Measurements from ENCODE around the gene CADM2. TPM values are rescaled to one million over a fixed set of nuclear protein-coding genes. Genes with fewer than 3 reads are reported as not detected.
A peak's percentile ranks its signal among the peaks of the same experiment; 100 is the strongest.
"Not testable (repeated sequence)": the region's sequence is repeated elsewhere in the genome, so short reads cannot be mapped to it uniquely, and the experiment has no call there.

CADM2 gene
- total RNA-seq, 3 donors from 2014 or later: not detected

DNA sequence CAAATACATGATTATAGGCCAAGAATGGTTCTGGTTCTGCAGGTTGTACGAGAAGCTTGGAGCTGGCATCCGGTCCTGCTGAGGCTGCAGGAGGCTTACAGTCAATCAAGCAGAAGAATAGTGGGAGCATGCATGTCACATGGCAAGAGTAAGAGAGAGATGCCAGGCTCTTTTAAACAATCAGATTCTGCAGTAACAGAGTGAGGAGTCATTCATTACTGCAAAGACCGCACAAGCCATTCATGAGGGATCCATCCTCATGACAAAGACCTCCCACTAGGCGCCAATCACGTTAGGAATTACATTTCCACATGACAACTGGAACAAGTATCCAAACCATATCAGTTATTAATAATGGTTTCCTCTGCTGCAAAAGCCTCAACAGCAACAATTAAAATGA lies 536.8 kb downstream of the CADM2 start:
- no peak for DNase-seq
- peaks cover 9% of the 10 kb centered on the region for H3K9me3 Mint-ChIP-seq

DNA sequence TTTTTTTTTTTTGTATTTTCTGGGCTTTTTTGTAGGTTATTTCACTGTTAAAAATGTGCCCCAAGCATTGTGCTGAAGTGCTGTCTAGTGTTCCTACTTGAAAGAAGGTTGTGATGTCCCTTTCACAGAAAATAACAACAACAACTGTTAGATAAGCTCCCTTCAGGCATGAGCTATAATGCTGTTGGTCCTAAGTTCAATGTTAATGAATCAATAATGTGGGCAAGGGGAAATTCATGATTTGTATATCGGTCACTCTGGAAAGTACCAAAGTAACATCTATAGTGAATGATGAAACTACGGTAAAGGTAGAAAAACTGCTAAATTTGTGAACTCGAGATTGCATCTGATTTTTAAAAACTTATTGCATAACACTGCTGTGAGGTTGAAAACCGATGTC lies 539.4 kb downstream of the CADM2 start:
- no peak overlapping the region for H3K4me3 Mint-ChIP-seq
- no peaks in the 10 kb centered on the region for H3K36me3 Mint-ChIP-seq (ENCODE audit: insufficient read depth)
- peaks cover 9% of the 10 kb centered on the region for H3K9me3 Mint-ChIP-seq
- H3K27me3 Mint-ChIP-seq (ENCODE audit: low read depth): no peaks in the 10 kb centered on the region
- ATAC-seq (no peak), DNase-seq (no peak)
- no peaks in the 10 kb centered on the region for H3K4me1 Mint-ChIP-seq (ENCODE audit: low read depth)

More for the DNA sequence above, 536.8 kb downstream of the CADM2 start:
- no peak for ATAC-seq
- no peaks in the 10 kb centered on the region for H3K27me3 Mint-ChIP-seq (ENCODE audit: low read depth)
- no peaks in the 10 kb centered on the region for H3K4me1 Mint-ChIP-seq (ENCODE audit: low read depth)
- no peak overlapping the region for H3K4me3 Mint-ChIP-seq
- H3K36me3 Mint-ChIP-seq (ENCODE audit: insufficient read depth): no peaks in the 10 kb centered on the region

DNA sequence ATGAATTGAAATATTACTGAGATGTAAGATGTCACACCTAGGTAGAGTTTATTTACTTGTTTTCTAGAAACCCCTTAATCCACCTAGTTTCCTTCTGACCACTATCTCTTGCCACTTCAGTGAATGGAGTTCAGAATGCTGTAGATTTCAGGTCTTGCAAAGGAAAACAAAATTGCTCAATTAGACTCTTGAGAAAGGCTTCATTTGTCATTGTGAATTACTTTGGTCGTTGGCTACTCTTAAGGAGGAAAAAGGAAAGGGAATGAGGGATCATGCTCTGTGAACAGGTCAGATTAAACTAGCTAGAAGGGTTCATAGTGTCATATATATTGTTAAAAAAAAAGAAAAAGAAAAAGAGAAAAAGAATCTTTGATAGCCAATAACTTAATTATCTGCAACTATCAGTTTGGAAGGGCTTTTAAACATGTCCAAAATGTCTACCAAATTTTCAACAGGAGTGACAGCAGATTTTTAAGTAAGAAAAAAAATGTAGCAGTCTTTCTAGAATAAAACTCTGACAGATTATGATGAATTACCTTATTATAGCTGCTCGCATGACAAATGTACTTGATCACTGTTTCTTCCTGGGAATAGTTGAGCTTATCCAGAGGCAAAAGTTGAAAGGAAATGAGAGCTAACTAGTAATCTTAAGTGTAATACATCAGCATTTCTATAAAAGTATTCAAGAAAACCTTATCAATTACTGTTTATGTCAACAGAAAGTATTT lies 543.5 kb downstream of the CADM2 start:
- no peak for ATAC-seq
- Mint-ChIP-seq H3K4me1 (ENCODE audit: low read depth) (no peaks in the 10 kb centered on the region), H3K36me3 (ENCODE audit: insufficient read depth) (no peaks in the 10 kb centered on the region), H3K4me3 (no peak overlapping the region), H3K27me3 (ENCODE audit: low read depth) (no peaks in the 10 kb centered on the region), H3K9me3 (peaks cover 4% of the 10 kb centered on the region)
- DNase-seq: no peak

DNA sequence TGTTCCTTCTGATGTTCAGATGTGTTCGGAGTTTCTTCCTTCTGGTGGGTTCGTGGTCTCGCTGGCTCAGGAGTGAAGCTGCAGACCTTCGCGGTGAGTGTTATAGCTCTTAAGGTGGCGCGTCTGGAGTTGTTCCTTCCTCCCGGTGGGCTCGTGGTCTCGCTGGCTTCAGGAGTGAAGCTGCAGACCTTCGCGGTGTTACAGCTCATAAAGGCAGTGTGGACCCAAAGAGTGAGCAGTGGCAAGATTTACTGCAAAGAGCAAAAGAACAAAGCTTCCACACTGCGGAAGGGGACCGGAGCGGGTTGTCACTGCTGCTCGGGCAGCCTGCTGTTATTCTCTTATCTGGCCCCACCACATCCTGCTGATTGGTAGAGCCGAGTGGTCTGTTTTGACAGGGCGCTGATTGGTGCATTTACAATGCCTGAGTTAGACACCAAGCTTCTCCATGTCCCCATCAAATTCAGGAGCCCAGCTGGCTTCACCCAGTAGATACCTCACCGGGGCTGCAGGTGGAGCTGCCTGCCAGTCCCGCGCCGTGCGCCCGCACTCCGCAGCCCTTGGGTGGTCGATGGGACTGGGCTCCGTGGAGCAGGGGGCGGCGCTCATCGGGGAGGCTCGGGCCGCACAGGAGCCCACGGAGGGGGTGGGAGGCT lies 545.5 kb downstream of the CADM2 start:
- H3K9me3 Mint-ChIP-seq; DNase-seq; ATAC-seq; H3K27me3 Mint-ChIP-seq (ENCODE audit: low read depth); H3K36me3 Mint-ChIP-seq (ENCODE audit: insufficient read depth); H3K4me1 Mint-ChIP-seq (ENCODE audit: low read depth): not testable (repeated sequence)
- H3K4me3 Mint-ChIP-seq: peak overlapping the region; percentile 57

DNA sequence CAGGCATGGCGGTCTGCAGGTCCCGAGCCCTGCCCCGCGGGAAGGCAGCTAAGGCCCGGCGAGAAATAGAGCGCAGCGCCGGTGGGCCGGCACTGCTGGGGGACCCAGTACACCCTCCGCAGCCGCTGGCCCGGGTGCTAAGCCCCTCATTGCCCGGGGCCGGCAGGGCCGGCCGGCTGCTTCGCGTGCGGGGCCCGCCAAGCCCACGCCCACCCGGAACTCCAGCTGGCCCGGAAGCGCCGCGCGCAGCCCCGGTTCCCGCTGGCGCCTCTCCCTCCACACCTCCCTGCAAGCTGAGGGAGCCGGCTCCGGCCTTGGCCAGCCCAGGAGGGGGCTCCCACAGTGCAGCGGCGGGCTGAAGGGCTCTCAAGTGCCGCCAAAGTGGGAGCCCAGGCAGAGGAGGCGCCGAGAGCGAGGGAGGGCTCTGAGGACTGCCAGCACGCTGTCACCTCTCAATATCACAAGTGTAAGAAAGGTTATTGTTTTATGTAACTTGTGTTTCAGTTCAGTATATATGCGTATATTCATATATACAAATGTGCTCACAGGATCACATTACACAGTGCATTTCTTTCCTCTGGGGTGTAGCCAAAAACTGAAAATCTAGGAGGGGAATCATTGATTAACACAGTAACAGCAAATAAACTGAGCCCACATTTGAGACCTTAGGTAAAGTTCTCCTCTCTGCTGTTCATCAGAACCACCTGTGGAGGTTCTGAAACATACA lies 546.2 kb downstream of the CADM2 start:
- H3K36me3 Mint-ChIP-seq (ENCODE audit: insufficient read depth); H3K4me3 Mint-ChIP-seq; H3K9me3 Mint-ChIP-seq; H3K4me1 Mint-ChIP-seq (ENCODE audit: low read depth); ATAC-seq; H3K27me3 Mint-ChIP-seq (ENCODE audit: low read depth); DNase-seq: not testable (repeated sequence)

DNA sequence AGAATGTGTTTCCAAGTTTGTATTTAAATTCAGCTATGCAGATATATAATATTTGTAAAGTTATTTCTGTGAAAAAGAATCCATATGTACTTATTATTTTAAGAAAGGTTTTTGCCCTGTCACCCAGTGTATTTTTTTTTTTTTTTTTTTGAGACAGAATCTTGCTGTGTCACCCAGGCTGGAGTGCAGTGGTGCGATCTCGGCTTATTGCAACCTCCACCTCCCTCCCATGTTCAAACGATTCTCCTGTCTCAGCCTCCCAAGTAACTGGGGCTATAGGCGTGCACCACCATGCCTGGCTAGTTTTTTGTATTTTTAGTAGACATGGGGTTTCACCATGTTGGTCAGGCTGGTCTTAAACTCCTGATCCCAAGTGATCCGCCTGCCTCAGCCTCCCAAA lies 548.3 kb downstream of the CADM2 start:
- not testable (repeated sequence) for H3K36me3 Mint-ChIP-seq (ENCODE audit: insufficient read depth); H3K4me1 Mint-ChIP-seq (ENCODE audit: low read depth); H3K27me3 Mint-ChIP-seq (ENCODE audit: low read depth); H3K9me3 Mint-ChIP-seq; ATAC-seq; DNase-seq; H3K4me3 Mint-ChIP-seq

DNA sequence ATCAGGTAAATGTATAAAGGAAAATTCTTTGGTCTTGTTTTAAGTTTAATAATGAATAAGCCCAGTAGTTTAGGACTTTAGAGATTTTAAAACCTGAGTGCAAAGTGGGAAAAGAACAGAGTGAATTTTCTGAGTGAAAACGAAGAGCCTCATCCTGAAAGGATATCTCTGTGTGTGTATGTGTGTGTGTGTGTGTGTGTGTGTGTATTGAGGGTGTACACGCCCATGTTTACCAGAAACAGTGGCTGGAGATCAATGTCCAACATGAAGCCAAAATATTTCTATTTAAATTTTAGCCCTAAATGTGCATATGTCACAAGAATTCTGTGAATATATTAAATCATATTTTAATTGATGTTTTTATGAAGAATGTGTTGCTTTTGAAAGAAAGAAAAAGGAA lies 549.9 kb downstream of the CADM2 start:
- no peak overlapping the region for H3K4me3 Mint-ChIP-seq
- peaks cover 7% of the 10 kb centered on the region for H3K9me3 Mint-ChIP-seq
- H3K36me3 Mint-ChIP-seq (ENCODE audit: insufficient read depth): no peaks in the 10 kb centered on the region
- ATAC-seq (no peak), DNase-seq (no peak)
- H3K27me3 Mint-ChIP-seq (ENCODE audit: low read depth): no peaks in the 10 kb centered on the region
- no peaks in the 10 kb centered on the region for H3K4me1 Mint-ChIP-seq (ENCODE audit: low read depth)

DNA sequence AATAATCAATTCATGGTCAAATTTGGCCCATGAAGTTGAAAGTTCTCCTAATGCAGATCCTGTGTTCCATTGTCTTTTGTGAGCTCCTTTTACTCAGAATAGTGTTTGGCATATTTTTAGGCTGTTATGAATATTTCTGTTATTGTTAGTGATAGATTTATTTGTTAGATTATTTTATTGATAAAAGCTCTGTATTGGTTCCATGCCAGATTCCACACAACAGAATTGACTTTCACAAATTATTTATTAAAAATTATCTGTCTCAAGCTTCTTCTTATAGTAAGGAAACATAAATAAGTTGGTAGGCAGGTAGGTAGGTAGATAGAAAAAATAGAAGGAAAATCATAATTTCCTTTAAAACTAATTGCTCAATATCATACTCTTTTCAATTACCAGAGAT lies 557.4 kb downstream of the CADM2 start:
- Mint-ChIP-seq H3K9me3 (no peaks in the 10 kb centered on the region), H3K36me3 (ENCODE audit: insufficient read depth) (no peaks in the 10 kb centered on the region), H3K4me3 (no peak overlapping the region), H3K27me3 (ENCODE audit: low read depth) (no peaks in the 10 kb centered on the region), H3K4me1 (ENCODE audit: low read depth) (no peaks in the 10 kb centered on the region)
- DNase-seq (no peak), ATAC-seq (no peak)

DNA sequence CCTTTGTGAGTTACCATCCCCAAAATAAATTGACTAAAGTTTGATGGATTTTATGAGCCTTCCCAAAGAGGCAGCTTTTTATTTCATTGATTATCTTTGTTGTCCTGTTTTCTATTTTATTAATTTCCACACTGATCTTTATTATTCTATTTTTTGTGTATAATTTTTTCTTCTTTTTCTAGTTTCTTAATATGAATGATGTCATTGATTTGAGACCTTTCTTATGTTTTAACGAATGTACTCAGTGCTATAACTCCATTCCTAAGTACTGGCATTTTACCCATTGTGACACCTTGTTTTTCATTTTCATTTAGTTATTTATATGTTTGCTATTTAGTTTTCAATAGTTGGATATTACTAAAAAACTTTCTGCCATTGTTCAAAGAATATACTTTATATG lies 565.3 kb downstream of the CADM2 start:
- peaks cover 4% of the 10 kb centered on the region for H3K9me3 Mint-ChIP-seq
- no peak overlapping the region for H3K4me3 Mint-ChIP-seq
- DNase-seq (no peak), ATAC-seq (no peak)
- no peaks in the 10 kb centered on the region for H3K27me3 Mint-ChIP-seq (ENCODE audit: low read depth)
- no peaks in the 10 kb centered on the region for H3K36me3 Mint-ChIP-seq (ENCODE audit: insufficient read depth)
- no peaks in the 10 kb centered on the region for H3K4me1 Mint-ChIP-seq (ENCODE audit: low read depth)

DNA sequence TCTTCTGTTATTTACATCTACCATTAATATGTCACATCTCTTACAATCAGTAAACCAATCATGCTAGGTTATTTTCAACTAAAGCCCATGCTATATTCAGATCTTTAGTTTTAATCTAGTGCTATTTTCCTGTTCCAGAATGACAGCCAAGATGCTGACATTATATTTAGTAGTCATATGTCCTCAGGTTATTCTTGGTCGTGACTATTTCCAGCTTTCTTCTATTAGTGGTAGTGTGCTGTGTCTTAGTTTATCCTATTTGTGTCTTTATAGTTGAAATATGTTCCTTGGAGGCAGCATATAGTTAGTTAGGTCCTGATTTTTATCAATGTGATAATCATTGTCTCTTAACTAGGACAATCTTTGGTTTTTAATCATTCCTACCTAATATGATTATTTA lies 566.5 kb downstream of the CADM2 start:
- Mint-ChIP-seq H3K4me1 (ENCODE audit: low read depth) (no peaks in the 10 kb centered on the region), H3K4me3 (no peak overlapping the region), H3K9me3 (peaks cover 10% of the 10 kb centered on the region), H3K27me3 (ENCODE audit: low read depth) (no peaks in the 10 kb centered on the region), H3K36me3 (ENCODE audit: insufficient read depth) (no peaks in the 10 kb centered on the region)
- no peak for ATAC-seq
- no peak for DNase-seq

DNA sequence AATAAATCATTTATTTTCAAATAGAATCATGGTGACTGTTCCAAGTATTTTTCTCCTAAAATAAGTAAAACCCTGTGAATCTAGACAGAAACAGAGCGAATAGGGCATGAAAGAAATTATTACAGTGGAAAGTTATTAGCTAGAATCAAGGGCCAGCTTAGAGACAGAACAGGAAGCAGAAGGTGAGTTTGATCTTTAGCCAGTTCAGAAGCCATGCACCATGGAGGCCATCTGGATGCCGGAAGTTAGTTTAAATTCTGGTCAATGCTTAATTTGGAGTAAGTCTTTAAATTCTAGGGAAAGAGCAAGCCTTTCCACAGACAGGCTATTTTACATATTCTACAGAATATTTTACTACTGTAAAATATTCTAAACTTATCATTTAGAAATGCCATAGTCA lies 574.8 kb downstream of the CADM2 start:
- Mint-ChIP-seq H3K4me1 (ENCODE audit: low read depth) (no peaks in the 10 kb centered on the region), H3K36me3 (ENCODE audit: insufficient read depth) (no peaks in the 10 kb centered on the region), H3K9me3 (peaks cover 10% of the 10 kb centered on the region), H3K4me3 (no peak overlapping the region), H3K27me3 (ENCODE audit: low read depth) (no peaks in the 10 kb centered on the region)
- ATAC-seq (no peak), DNase-seq (no peak)

DNA sequence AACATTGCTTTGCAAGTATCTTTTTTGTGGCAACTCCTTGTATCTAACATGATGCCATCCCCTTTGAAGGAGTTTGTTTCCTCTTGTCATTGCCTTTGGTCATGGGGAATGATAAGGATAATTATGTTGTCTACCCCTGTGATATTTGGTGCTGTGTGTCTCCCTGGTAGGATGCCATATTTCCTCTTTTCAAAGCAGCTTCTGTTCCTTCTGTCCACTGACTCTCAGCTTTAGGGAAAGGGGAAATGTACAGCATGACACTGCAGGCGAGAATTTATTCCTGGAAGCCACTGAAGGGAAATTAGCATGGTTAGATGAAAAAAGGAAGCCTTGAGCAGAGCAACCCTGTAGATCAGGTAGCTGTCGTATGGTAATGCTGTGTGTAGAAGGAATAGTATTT lies 576.7 kb downstream of the CADM2 start:
- no peak for ATAC-seq

DNA sequence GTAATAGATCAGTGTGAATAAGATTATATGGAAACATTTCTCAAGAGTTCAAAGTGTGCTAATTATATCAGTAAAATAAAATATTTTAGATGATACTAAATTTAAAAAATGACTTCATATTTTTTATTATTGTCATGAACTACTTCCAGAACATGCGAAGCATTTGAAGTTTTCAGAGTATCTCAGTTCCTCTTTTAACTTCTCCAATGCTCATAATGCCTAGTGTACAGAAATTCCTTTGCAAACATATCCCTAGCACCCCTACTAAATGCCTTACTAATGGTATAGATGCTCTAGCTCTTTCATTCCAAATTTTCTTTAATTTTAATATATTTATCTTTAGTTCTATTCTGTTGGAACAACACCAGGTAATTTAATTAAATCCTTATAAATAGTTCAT lies 580.4 kb downstream of the CADM2 start:
- no peak for DNase-seq
- ATAC-seq: no peak
- no peak overlapping the region for H3K4me3 Mint-ChIP-seq
- H3K9me3 Mint-ChIP-seq: no peaks in the 10 kb centered on the region
- H3K36me3 Mint-ChIP-seq (ENCODE audit: insufficient read depth): no peaks in the 10 kb centered on the region
- H3K27me3 Mint-ChIP-seq (ENCODE audit: low read depth): no peaks in the 10 kb centered on the region
- no peaks in the 10 kb centered on the region for H3K4me1 Mint-ChIP-seq (ENCODE audit: low read depth)

More for the DNA sequence above, 576.7 kb downstream of the CADM2 start:
- Mint-ChIP-seq H3K4me1 (ENCODE audit: low read depth) (no peaks in the 10 kb centered on the region), H3K27me3 (ENCODE audit: low read depth) (no peaks in the 10 kb centered on the region), H3K9me3 (peaks cover 3% of the 10 kb centered on the region), H3K36me3 (ENCODE audit: insufficient read depth) (no peaks in the 10 kb centered on the region), H3K4me3 (no peak overlapping the region)
- no peak for DNase-seq

DNA sequence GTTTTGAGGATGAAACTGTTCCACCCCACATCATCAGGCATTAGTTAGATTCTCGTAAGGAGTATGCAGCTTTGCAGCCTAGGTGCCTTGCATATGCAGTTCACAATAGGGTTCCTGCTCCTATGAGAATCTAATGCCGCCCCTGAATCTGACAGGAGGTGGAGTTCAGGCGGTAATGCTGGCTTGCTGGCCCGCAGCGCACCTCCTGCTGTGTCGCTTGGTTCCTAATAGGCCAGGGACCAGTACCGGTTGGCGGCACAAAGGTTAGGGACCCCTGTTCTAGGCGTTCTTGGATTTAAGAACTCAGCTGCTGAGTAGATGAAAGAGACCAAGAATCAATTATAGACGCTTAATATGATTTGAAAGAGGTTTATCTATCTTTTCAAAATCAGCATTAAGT lies 595.4 kb downstream of the CADM2 start:
- Mint-ChIP-seq H3K36me3 (ENCODE audit: insufficient read depth) (no peaks in the 10 kb centered on the region), H3K4me3 (no peak overlapping the region), H3K27me3 (ENCODE audit: low read depth) (no peaks in the 10 kb centered on the region), H3K9me3 (no peaks in the 10 kb centered on the region), H3K4me1 (ENCODE audit: low read depth) (no peaks in the 10 kb centered on the region)
- ATAC-seq: no peak
- no peak for DNase-seq
